GM18951 (cell line): ENCODE measurements around the gene PCBP3.
"Not testable (repeated sequence)": the region's sequence is repeated elsewhere in the genome, so short reads cannot be mapped to it uniquely, and the experiment has no call there.

ENCODE experiments used
- POLR2A ChIP-seq: IDR thresholded peaks from 4 replicates; pipeline ENCODE4 v1.6.1; 2011; ENCODE audit warnings: mild to moderate bottlenecking; ENCODE audit not compliant: insufficient read length, insufficient read depth; ENCODE audit errors: extremely low read depth
- in situ Hi-C: fragments of 300-500 bp; cut with MboI; formaldehyde crosslinking; loops from one replicate; pipeline ENCODE4 v1.12.0; 2022; ENCODE audit warnings: low sequenced_read_pairs, mixed read lengths, inconsistent platforms; ENCODE audit not compliant: unreplicated experiment

PCBP3 gene

DNA sequence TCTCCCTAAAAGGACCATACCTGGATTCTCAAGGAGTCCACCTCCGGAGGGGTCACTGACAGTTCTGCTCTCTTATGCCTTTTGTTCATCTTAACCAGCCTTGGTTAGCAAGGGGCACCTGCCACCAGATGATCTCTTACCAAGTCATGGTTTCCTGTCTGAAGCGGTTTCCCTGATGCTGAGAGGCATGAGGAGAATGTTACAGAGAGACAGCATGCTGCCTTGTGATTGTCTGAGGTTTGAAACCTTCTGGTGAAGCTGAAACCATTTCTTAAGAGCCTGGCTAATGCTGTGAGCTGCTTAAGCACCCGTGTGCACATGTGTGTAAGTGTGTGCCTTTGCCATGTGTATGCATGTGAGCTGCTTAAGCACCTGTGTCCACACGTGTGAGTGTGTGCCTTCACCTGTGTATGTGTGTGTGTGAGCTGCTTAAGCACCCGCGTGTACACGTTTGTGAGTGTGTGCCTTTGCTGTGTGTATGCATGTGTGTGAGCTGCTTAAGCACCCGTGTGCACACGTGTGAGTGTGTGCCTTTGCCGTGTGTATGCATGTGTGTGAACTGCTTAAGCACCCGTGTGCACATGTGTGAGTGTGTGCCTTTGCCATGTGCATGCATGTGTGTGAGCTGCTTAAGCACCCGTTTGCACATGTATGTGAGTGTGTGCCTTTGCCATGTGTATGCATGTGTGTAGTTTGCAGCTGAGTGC, 201.7 kb downstream of the PCBP3 start:
- no peak for TF ChIP-seq POLR2A
- in situ Hi-C loops, result no loop called here

DNA sequence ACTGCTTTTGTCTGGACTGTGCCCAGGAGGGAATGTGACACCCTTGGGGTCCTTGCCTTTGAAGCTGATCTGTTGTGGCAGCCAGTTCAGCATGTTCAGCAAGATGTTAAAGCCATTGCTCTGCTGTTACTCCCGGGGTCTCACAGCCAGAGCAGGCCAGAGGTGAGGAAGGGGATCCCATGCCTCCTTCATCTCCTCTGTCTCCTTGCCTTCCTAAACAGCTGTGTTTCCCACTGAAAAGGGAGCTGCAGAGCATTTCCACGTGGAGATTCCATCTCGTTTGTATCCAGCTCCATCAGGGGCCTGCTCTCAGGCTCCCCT, 202.2 kb downstream of the PCBP3 start:
- in situ Hi-C loops, result no loop called here
- no peak for TF ChIP-seq POLR2A

DNA sequence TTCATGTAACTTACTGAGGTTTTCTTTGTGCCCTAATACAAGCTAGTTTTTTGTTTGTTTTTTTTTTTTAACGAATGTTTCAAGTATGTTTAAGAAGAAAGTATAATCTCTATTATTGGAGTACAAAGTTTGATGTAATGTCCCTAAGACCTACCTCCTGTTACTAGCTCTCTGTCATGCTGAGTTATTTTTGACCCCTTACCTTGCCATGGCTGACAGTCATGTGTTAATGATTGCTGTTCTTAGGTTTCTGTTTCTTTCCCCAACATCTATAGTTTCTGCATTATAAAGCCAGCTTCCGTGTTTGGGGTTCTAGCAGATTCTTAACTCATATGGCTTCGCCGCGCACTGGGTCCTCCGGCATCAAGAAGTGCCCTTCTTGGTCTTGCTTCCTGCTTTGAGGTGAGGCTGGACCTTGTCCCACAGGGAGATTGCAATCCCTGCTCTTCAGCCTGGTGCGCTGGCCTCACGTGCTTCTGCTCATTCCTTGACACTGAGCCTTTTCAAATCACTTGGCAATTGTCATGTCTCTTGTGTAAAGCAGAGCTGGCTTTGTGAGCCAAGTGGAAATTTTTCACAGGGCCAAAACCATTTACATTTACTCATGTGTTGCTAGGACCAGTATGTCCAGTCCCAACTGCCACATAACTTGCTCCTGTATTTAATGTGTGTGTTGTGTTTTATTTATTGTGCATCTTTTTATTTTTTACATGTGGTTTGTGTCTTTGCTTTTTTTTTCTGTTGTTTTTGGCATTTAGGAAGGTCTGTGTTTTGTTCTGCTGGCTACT, 203.0 kb downstream of the PCBP3 start:
- no peak for TF ChIP-seq POLR2A
- in situ Hi-C loops, result no loop called here

DNA sequence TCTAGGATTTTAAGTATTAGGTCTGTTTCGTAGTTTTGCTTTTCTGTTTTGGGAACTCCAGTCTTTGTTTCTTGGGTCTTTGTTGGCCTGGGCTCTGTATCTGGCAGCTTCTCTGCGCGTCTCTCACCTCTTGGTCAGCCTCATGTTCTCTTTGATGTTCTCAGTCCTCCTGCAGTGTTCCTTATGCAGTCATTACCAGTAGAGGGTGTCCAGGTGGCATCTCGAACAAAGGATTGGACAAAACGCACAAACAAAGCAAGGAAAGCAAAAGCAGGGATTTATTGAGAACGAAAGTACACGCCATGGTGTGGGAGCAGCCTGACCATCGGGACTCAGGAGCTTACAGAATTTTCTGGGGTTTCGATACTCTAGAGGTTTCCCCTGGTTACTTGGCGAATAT, 204.3 kb downstream of the PCBP3 start:
- in situ Hi-C loops, result no loop called here
- TF ChIP-seq POLR2A, result no peak

DNA sequence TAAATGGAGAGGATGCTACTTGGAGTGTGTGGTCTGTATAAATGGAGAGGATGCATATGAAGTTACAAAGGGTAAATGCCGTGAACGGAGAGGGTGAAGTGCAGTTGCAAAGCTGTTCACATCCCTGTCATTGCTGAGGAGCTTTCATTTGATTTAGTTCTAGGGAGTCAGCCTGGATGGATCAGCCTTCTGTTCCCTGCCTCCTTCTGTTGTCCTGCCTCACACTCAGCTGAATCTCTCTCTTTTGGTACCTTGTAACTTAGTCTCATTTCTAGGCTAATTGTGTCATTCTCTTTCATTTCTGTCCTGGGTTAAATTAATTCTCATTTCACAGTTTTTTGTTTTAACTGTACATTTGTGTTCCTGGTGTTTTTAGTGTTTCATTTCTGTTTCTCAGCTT, 204.8 kb downstream of the PCBP3 start:
- in situ Hi-C loops, result no loop called here
- TF ChIP-seq POLR2A, result no peak

DNA sequence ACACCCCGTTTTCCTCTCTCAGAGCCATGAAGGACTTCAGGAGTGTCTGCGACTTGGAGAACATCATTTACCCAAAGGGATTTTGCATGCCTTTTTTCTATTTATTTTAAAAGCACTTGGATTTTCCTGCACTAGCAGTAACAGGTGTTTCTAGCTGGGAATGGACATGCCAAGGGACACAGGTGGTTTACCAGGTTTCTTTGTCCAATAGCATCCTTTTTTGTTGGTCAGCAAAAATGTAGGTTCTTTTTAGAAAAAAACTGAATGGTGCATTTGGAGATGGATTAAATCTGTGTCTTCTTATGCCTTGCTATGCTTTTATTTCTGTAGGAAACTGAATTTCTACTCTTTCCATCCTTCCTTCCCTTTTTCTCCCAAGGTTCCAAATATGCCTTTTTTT, 205.3 kb downstream of the PCBP3 start:
- in situ Hi-C loops, result no loop called here
- no peak for TF ChIP-seq POLR2A

DNA sequence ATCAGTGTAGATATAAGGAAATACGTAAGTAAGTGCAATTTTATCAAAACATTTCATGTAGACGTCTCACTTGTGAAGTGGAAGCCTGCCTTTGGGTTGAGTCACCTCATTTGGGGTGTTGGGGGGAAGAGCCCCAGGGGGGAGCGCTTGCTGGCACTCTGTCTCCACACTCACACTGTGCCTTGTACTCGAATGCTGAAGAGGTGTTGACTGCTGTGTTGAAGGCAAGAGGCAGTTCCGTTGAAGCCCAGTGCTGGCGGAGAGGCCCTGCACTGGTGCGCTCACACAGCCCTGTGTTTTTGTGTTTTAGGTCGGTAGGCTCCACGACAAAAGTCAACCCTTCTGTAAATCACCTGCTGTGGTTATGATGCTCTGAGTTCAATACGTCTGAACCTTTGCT, 206.1 kb downstream of the PCBP3 start:
- TF ChIP-seq POLR2A, result no peak
- in situ Hi-C loops, result no loop called here

DNA sequence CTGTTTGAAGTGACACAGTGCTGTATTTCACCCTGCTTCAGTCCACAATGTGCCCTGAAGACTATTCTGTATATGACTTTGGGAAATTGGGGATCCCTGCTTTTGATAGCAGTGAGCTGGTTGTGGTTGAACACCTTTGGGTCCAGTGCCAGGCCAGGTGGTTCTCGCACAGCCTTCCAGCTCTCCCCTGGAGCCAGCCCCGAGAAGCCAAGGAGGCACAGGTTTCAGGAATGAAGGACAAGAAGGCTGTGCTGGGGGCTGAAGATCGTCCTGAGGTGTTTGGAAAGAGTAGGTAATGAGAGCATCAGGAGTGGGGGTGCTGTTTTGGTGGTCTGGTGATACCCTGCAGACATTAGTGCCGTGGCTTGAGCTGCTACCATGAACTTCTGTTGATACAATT, 206.7 kb downstream of the PCBP3 start:
- in situ Hi-C loops, result no loop called here
- no peak for TF ChIP-seq POLR2A

DNA sequence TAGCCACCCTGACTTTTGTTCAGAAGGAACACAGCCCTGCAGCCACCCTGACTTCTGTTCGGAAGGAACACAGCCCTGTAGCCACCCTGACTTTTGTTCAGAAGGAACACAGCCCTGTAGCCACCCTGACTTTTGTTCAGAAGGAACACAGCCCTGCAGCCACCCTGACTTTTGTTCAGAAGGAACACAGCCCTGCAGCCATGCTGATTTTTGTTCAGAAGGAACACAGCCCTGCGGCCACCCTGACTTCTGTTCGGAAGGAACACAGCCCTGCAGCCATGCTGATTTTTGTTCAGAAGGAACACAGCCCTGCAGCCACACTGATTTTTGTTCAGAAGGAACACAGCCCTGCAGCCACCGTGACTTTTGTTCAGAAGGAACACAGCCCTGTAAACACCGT, 208.9 kb downstream of the PCBP3 start:
- in situ Hi-C loops, result not testable (repeated sequence)

DNA sequence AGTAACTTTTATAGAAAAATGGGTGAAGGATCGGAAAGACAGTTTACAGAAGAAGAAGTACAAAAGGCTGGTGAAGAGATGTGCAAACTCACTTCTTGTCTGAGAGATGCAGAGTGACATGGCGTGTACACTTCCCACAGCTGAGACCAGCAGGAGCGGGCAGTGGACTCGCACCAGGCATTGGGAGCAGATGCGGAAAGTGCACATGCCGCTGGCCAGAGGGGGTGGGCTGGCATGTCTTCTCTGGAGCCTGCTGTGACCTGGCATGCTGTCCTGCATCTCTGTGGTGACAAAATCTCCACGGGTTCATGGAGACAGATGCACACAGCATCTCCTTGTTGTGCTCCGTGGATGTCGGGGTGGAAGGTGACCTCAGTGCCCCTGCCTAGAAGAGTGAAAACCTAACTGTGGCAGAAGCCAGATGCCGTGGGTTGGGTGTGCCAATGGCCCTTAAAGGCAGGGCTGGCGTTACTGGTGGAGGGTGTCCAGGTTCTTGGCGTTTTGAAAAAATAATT, 209.4 kb downstream of the PCBP3 start:
- in situ Hi-C loops, result no loop called here
- TF ChIP-seq POLR2A, result no peak

DNA sequence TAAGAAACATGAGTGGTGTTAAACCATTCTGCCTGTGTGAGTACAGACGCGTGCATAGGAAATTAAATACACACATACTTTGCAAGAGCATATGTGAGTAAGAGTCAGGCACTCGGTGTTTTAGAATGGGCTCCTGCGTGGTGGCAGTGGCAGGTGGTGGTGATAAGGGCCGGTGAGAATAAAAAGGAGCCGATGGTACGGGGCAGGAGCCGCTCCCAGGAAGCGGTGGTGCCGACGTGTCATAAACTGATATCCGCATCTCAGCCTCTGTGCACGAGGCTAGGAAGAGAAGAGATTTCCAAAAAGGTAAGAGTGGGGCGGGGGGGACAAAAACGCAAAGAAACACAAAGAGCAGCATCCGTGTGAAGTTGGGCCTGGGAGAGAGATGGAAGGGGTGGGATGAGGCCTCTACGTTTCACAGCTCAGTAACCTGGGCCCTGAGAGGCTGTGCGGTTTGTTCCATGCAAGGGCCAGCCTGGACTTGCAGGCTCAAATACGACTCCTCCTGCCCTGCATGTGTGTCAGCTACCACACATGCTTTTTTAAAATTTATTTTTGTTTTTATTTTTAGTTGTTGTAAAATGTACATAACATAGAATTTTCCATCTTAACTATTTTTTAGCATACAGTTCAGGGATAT, 210.3 kb downstream of the PCBP3 start:
- in situ Hi-C loops, result no loop called here
- TF ChIP-seq POLR2A, result no peak

DNA sequence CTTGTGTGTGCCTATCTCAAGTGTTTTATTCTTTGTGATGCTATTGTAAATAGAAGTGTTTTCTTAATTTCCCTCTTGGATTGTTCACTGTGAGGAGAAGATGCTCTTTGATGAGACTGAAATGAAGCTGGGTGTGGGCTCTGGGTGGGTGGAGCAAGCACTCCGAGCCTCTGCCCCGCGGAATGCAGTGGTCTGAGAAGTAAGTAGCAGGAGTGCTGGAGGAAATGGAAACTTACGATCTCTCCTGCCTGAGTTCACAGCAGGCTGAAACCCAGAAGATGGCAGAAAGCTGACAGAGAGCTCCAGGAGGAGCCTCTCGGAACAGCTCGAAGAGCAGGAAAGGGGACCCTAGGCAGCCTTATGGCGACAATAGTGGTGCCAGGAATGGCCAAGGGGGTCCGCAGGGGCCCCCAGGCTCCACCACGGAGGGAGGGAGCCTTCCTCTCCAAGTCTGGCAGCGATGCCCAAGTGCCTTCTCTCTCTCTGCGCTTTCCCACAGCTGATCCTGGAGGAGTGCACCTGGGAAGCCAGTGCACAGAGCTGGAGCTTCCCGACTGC, 211.2 kb downstream of the PCBP3 start:
- in situ Hi-C loops, result no loop called here

DNA sequence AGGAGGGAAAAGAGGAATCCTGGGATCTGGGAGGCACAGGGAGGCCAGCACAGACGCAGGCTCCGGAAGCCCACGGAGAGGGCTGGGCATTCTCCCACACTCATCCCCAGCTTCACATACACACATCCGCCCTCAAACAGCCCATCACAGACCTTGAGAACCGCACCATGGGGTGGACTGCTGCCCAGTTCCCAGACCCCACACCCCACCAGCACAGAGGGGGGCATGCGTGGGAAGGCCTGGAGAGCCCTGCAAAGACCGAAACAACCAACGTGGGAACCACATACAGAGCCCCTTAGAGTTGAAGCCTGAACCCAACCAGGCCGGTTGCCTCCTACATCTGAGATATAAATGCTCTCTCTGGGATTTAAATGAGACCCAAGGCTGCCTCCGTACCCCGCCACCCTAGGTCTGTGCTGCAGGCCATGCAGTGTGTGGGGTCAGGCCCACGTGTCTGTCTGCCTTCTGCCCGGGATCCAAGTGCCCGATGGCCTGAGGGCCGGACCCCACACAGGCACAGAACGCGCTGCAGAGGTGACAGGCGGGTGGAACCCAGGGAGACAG, 211.8 kb downstream of the PCBP3 start:
- TF ChIP-seq POLR2A, result no peak
- in situ Hi-C loops, result no loop called here

More for the DNA sequence above, 211.2 kb downstream of the PCBP3 start:
- no peak for TF ChIP-seq POLR2A

DNA sequence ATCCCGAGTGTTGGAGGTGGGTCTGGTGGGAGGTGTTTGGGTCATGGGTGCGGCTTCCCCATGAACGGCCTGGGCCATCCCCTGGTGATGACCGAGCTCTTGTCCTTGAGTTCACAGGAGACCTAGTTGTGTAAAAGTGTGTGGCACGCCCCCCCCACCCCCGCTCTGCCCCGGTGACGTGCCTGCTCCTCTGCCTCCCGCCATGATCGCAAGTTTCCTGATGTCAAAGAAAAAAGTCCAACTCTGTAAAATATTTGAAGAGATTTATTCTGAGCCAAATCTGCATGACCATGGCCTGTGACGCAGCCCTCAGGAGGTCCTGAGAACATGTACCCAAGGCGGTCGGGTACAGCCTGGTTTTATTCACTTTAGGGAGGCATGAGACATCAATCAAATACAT, 212.9 kb downstream of the PCBP3 start:
- in situ Hi-C loops, result no loop called here
- no peak for TF ChIP-seq POLR2A

DNA sequence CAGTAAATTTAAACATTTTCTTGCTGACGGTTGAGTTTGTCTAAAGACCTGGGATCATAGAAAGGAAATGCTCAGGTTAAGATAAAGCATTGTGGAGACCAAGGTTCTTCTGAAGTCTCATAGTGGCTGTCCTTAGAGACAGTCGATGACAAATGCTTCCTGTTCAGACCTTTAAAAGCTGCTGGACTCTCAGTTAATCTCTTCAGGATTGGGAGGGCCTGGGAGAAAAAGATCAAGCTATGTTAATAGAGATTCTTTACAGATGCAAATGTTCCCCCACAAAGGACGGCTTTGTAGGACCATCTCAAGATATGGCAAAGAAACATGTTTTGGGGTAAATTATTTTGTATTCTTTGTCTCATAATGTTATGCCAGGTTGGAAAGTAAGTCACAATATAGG, 213.4 kb downstream of the PCBP3 start:
- in situ Hi-C loops, result no loop called here
- TF ChIP-seq POLR2A, result no peak
